SKM-1 (cell line): ENCODE data around the gene HSPA9.

Experiments
- DNase-seq: peaks from one replicate; lab custom pipeline; 2025; ENCODE audit not compliant: unreplicated experiment; lab: John Stamatoyannopoulos, UW

The HSPA9 gene

GRCh38 chr5:138564242-138564641 is 11.0 kb downstream of the HSPA9 start:
- DNase-seq = no peak

GRCh38 chr5:138563340-138564118 is 11.7 kb downstream of the HSPA9 start:
- DNase-seq = no peak

- no peak for DNase-seq
Observed at GRCh38 chr5:138560971-138561370, 14.2 kb downstream of the HSPA9 start.

GRCh38 chr5:138559937-138560336 is 15.3 kb downstream of the HSPA9 start:
- DNase-seq = no peak

- no peak for DNase-seq
Observed at GRCh38 chr5:138557677-138558076, 17.5 kb downstream of the HSPA9 start.

GRCh38 chr5:138554143-138554542 is 21.1 kb downstream of the HSPA9 start:
- no peak for DNase-seq

- DNase-seq = no peak
Observed at GRCh38 chr5:138553437-138554095, 21.6 kb downstream of the HSPA9 start.

- DNase-seq = no peak
Observed at GRCh38 chr5:138552657-138553056, 22.5 kb downstream of the HSPA9 start.

GRCh38 chr5:138549414-138549813 is 25.8 kb downstream of the HSPA9 start:
- DNase-seq = no peak

GRCh38 chr5:138545919-138546562 is 29.2 kb downstream of the HSPA9 start:
- DNase-seq = no peak

- DNase-seq = no peak
Observed at GRCh38 chr5:138544181-138545134, 30.7 kb downstream of the HSPA9 start.

GRCh38 chr5:138543730-138544104 is 31.5 kb downstream of the HSPA9 start:
- DNase-seq = no peak

GRCh38 chr5:138542956-138543729 is 32.1 kb downstream of the HSPA9 start, which contains the start of gene ETF1:
TSS of gene ETF1 (minus strand) at chr5:138543236. CDS start at chr5:138542918, 318 bp downstream.
- peak; percentile 98 for DNase-seq

- no peak for DNase-seq
Observed at GRCh38 chr5:138542180-138542955, 32.8 kb downstream of the HSPA9 start.

GRCh38 chr5:138541511-138542179 is 33.6 kb downstream of the HSPA9 start:
- DNase-seq = no peak

GRCh38 chr5:138539791-138540190 is 35.4 kb downstream of the HSPA9 start:
- no peak for DNase-seq

- no peak for DNase-seq
Observed at GRCh38 chr5:138538943-138539627, 36.1 kb downstream of the HSPA9 start.

GRCh38 chr5:138536665-138537315 is 38.4 kb downstream of the HSPA9 start:
- DNase-seq = no peak
